Activated naive CD4-positive, alpha-beta T cell (primary cell): Measurements from ENCODE around the gene THEM4.
"Not testable (repeated sequence)": the region's sequence is repeated elsewhere in the genome, so short reads cannot be mapped to it uniquely, and the experiment has no call there.

Source experiments
- DNase-seq, 4 experiments: peaks; one replicate each; lab custom pipeline; 2025; lab: John Stamatoyannopoulos, UW

Gene THEM4

DNA sequence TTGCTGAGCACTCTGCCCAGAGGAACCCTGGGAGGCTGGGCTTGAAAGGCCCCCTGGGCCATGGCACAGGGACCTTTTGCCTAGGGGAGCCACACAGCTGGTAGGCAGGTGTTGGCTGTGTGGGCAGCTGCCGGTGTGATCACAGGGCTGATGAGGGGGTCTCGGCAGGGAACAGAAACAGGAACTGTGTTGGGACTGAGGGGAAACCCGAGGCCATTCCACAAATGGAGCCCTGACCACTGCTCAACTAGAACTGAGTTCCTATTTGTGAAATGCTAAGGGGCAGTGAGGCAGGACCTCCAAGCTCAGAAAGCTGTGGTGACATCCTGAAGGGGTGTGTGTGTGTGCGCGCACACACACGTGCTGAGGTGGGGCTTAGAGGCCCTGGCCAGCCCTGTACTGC lies 49.4 kb downstream of the THEM4 start:
- DNase-seq = no peak

DNA sequence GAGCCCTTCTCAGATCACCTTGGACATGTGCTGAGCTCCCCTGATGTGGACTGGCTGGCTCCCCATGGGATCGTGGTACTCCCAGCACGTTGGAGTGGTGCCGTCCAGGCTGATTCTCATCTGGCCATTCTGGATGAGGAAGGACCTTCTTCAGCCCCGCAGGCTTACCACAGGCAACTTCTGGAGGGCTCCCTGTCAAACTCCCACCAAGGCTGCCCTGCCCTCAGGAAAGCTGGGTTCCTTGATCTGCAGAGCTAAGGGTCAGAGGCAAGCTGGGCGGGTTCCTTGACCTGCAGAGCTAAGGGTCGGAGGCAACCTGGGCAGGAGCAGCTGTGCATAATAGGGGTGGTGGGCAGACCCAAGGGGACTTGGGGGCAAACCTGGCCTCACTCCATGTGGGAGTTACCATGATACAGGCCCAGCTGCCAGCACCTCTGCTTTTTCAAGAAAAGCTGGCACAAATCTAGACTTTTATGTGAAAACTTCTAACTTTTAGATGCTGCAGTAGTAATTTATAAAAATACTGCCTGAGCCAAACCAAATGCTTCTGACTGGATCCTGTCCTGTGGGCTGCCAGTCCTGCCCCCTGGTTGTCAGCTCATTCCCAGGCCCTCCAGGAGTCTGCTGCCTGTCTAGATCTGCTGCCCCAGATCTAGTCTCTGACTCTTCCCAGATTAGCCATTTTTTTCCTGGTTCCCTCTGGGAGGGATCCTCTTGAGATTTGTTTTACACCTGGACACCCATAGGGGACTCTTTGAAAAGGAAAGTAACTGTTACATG lies 50.2 kb downstream of the THEM4 start:
- no peak for DNase-seq

DNA sequence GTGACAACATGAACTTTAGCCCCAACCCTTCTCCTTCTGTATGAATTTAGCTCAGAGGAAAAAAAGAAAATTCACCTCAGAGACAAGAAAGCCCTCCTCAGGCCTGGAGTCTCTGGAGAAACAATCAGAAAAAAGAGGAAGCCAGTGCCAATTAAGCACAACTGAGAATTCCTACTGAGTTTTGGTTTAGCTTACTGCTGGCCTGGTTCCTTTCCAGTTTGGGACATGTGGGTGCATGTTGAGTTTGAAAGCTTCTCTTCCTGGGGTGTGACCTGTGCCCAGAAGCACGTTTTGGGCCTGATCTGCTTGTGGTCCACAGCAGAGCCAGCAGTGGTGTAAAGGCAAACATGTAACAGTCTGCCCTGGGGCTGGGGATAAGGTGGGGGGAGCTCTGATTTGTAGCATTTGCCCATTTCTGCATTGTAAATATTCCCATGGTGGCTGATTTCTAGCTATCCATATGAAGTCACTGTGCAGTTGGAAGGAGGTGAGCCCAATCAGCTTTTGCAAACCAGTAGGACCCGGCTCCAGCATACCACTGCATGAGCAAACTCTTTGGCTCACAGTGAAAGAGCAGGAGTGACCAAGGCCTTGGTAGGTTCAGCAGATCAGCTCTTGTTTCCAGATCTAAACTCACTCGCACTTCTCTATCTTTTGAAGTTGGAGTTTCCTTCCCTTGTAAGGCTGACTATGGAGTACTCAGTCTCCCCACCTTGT lies 51.1 kb downstream of the THEM4 start:
- no peak for DNase-seq

DNA sequence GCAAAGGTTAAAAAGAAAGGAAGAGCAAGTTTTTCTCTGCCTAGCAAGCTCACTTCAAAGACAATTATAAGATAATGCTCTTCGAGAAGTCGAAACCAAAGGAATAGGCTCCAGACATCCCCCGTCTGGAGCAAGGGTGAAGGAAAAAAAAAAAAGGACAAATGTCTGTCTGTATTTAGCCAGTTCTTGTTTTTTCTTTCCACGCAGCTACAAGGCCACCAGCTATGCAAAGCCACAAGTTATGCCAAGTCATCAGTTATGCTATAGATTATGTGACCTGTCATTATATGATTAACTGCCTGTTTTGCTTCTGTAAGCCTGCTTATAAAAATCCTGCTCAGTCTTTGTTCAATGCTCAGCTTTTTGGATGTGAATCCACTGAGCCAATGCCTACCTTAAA lies 53.4 kb downstream of the THEM4 start:
- no peak for DNase-seq

DNA sequence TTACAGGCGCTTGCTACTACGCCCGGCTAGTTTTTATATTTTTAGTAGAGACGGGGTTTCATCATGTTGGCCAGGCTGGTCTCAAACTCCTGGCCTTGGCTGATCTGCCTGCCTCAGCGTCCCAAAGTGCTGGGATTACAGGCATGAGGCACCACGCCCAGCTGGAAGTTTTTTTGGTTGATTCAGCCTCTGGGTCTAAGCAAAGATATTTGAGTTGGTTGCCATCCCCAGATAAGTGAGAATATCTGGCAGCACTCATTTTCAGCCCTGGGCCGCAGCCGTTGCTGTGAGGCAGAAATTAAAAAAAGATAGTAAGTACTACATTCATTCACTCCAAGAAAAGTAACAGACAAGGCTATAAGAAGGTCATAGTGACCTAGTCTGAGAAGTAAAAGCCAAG lies 53.8 kb downstream of the THEM4 start:
- DNase-seq = not testable (repeated sequence)

DNA sequence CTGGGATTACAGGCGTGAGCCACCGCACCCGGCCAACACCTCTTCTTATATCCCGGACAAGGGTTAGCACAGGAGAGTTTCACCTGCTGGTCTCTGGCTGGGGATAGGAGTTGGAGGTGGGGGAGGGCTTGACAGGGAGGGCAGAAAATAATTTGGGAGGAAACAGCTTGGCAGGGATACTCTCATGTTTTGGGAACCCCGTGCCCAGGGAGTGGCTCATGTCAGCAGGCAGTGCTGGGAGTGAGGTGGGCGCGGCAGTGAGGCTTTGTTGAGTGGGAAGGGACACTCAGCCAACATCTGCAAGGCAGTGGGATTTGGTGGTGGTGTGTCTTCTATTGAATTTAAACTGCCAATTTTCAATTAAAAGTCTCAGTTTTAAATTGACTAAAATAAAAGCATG lies 54.7 kb downstream of the THEM4 start:
- no peak for DNase-seq

DNA sequence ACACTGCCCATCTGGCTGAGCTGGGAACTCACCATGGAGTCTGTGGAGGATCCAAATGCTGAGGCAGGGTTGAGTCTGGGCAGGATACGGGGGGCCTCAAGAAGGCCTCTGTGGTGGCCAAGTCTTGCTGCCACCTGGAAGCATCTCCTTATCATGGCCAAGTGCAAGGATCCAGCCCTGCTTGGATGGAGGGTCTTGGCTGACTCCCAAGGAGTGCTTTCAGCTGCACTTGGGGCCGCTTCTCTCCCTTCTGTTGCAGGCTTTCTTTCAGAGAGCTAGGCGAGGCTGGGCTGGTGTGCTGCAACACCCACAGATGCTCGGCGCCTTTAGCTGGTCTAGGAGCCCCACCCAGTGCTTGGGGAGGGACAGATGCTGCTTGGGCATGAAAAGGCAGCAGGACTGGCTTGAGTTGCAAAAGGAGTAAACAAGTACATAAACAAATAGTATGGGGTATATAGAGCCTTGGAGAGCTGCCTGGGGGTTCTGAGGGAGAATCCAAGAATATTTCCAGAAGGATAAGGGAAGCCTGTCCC lies 55.8 kb downstream of the THEM4 start, which contains the start of gene THEM5:
Gene THEM5 (minus strand): TSS at position 302 of the 533 bp plus-strand sequence. CDS start 147 bp downstream, at position 155.
- DNase-seq = no peak

DNA sequence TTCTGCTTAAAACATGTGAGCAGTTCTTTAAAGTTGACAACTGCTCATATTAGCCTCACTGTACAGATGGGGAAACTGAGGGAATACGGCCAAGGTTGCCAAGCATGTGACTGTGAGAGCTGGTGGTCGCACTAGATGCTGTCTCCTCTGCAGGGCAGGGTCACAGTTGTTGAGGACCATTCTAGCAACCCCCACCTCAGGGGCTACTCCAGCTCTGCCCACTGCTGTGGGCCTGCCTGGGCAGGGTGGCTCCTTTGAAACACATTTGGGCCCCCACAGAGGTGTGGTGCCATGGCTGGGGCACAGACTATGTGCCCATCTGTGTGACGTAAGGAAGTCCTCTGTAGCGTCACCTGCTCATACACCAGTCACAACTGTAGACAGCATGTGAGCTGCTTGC lies 56.6 kb downstream of the THEM4 start:
- DNase-seq = no peak

DNA sequence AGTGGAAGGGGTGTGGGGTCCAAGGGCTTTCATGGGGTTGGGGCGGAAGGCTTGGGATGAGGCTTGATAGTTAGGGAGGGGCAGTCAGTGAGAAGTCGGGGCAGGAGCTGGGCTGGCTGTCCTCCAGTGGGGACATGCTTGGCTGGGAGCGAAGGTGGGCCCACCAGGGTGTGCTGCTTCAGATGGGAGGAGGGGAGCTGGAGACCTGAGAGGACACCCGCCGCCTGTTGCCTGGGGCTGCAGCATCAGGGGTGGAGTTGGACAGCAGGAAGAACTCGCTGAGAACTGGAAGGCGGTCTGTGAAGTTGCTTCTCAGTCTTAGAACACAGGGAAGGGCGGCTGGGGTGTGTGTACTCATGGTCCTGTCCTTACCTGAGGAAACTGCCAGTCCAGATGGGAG lies 57.4 kb downstream of the THEM4 start:
- no peak for DNase-seq

DNA sequence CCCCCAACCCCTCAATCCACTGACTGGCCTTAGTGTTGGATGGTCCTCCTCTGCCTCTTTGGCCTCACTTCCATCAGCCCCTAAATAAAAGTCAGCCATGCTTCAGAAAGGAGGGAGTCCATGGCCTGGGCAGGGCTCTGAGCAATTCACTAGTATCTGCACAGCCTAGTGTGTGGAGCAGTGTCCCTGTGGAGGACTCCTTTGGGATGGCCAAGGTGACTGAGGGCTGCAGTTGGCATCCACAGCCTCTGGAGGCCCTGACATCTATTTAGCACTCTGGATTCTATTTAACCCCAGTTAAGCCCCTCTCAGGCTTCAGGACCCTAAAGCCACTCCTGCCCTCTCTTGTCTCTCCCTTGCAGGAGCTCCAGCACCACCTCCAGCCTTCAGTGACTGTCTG lies 59.4 kb downstream of the THEM4 start:
- DNase-seq = no peak

DNA sequence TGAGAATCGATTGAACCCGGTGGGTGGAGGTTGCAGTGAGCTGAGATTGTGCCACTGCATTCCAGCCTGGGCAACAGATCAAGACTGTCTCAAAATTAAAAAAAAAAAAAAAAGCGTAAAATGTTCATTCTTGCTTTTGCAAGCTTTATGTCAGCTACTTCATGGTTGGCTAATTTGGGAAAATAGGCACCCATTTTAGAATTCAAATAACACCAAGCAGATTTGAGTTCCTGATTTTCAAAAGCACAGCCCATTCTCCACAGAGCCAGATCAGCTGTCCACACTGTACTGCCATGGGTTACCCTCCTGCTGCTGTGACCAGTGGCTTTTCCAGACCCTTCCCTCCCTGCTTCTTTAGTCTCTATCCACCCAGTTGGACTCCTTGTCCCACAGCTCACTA lies 60.2 kb downstream of the THEM4 start:
- no peak for DNase-seq

DNA sequence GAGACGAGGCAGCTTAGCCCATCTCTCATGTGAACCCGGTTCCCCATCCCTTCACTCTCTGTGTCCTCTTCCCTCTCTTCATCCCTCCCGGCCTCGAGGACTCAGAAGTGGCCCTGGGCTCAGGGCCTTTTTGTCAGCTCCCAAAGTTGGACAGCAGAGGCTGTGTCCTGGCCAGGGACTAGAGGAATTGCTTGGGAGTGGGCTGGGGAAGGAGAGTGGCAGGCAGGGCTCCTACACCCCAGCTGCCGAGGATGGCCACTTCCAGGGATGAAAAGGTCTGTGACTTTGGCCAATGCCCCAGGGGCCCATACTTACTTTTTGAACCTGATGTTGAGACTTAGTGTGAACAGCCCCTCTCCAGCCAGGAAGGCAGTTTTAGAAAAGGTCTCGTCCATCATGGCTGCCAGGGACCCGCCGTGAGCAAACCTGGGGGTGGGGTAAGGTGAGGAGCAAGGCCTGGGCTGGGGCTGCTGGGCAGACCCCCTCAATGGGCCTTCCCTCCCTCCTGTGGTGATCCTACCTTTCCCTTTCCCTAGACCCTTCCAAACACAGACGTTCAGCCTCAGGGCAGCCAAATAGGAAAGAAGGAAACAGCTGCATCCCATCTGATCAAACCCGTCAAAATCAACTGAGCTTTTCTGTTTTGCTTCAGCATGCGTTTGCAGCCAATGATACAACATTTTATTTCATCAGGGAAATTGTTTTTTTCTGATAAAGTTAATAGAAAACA lies 61.3 kb downstream of the THEM4 start:
- no peak for DNase-seq

DNA sequence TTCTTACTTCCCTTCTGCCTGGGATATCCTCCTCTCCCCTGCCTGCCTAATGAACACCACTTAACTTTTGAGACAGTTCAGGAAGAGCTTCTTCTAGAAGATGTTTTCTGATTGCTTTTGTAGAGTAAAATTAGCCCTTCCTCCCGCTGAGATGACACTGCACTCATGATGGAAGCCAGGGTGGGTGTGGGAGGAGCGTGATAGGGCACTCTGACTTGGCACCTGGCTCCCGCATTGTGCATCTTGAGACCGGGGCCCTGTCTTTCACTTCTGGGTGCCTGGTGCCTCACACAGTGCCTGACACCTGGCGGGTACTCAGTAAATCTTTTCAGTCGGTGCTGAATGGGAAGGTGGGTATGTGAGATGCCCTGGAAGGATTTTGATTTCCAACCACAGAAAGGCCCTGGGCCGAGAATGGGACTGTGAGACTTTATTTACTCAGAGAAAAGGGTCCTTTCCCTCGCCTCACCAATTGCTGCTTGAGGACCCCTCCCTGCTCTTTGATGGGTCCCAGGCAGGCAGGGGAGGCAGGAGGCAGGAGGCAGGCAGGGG lies 62.5 kb downstream of the THEM4 start:
- no peak for DNase-seq

DNA sequence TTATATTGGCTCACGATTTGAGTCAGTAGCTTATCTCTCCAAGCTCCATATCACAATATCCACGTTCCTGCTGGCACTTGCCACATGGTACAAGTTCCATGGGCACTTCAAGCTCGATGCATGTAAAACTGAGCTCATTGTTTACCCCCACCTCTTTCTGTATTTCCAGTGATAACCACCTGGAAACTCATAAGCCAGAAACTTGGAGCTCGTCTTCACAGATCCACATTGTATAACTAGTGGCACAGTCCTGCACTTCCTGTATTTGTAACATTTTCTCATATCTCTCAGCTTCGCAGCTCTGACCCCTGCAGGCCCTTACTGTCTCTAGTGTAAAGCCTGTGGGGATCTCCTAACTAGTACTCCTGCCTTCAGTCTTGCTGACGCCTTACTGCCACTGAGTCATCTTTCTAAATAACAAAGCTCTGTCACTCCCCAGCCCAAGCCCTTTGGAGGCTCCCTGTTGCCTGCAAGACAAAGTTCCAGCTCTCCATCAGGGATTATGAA lies 63.2 kb downstream of the THEM4 start:
- no peak for DNase-seq

DNA sequence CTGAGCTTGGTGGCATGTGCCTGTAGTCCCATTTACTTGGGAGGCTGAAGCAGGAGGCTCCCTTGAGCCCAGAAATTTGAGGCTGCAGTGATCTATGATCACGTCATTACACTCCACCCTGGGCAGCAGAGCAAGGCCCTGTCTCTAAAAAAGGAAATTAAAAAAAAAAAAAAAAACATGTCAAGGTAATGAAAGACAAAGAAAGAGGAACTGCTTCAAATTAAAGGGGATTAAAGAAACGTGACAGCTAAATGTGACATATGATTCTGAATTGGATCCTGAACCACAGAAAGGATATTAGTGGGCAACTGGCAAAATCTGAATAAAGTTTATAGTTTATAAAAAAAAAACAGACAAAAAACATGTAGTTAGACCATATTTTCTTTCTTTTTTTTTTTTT lies 65.9 kb downstream of the THEM4 start:
- no peak for DNase-seq

DNA sequence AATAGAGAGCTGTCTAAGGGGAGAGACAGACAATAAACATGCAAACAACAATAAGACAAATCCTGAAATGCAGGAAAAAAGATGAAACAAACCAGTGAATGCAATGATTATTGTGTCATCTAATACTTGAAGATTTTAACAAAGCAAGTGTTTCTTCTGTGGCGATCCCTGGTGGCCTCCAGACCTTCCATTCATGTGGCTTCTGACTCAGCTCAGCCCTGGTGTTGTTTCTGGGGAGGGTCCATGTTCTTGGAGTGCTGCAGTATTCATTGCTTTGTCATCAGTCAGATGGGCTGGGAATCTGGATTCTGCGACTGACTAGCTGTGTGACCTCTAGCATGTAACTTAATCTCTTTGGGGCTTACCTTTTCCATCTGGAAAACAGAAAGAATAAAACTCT lies 68.2 kb downstream of the THEM4 start:
- DNase-seq = no peak

DNA sequence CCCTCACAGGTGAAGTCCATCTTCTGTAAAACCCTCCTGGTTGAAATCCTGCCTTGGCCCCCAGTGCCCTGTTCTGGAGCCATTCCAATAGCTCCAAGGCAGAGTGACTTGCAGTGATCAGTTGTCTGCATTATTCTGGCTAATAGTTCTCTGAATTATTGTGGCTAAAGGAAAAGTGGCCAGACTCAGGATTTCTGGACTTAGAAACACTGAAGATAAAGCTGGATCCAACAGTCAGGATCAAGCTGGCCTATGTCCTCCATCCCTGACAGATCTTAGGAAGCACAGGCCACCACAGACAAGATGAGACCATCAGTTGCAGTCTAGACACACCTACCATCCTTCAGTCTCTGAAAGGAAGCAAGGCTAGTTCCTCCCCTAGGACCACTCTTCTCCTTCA lies 68.9 kb downstream of the THEM4 start:
- DNase-seq = no peak

DNA sequence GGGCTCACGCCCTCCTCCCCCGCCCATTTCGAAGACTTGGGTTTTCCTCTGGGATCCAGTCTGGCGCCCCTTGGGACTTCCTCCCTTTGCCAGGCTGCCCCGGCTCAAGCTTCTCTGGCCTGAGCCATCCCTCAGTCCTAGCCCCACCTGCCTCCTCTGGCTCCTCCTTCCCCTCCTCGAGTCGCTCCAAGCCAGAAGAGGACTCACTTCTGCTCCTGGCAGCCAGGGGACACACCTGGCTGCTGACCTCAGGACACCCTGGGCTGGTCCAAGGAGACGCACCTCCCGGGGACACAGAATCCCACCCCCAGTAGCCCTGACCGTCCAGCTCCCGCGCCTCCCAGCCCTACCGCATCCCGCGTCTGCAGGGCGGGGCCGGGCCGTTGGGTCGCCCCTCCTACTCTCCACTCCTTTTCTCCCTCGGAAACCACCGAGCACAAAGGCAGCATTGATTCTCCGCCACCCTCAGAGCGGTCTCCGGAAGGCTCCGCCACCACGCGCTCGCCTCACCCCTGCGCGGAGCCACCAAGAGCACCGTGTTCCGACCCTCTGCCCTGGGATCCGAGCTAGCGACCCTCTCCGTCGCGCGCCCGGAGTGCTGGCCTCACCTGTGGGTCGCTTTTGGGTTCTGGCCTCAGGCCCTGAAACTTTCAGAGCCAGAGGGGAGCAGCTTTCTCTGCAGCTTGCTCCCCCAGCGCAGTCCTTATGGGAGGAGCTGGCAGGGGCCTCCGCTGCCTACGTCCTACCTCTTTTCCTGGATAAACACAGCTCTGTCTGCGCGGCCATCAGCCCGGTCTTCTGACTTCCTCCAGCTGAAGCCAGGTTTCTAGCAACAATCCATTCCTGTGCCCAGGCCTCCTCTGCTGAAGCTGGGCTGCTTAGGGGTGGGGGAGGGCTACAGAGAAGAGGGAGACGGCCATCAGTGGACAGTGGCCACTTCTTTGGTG lies 69.6 kb downstream of the THEM4 start, which contains the start of gene C2CD4D:
Gene C2CD4D (minus strand): TSS at position 364 of the 947 bp plus-strand sequence. CDS start 831 bp downstream, outside the sequence.
- DNase-seq = peak in 3 of 4 experiments; percentile 20 to 41 (median 35)

DNA sequence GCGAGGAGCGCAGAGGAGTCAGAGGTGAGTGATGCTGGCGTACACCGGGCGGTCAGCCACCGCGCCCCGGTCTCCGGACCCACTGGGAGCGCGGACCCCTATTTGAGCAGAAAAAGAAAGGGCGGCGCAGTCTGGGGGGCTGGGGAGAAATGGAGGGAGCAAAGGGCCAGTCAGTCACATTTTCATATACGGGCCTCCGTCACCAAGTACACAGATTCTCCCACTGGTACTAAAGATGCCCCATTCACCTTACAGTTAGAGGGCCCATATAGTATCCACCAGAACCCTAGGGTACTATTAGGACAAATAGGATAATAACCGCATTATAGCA lies 70.3 kb downstream of the THEM4 start:
- no peak for DNase-seq

DNA sequence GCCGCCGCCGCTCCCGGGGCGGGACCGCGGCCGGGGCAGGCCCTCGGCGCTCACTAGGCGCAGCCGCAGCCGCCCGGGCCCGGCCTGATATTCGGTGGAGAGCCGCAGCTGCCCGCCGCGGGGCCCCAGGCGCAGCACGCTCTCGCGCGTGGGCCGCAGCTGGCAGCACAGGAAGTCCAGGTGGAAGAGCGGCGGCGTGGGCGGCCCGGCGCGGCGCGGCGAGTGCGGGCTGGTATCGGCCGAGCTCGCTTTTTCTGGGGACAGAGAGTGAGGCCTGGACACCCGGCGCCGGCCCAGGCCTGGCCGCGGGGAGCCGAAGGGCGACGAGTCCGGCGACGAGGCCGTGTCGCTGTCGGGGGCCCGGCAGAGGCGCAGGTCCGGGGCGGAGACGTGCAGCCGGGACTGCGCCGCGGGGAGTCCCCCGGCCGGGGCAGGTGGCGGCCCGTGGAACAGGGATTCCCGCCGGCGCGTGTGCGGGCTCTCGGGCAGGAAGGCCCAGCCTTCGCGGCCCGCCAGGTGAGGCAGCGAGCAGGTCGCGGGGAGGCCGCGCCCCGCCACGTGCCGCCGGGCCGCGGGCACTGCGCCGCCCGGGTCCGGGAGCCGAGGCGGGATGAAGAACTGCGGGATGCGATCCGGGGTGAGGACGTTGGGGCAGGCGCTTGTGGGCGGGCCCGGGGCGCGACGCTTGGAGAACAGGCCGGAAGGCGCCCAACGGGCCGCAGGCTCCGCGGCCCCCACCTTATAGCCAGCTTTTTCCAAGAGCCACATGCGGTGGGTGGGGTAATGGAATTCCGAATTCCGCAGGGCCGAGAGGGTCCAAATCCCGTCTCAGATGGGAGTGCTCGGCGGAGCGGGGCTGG lies 70.9 kb downstream of the THEM4 start:
- DNase-seq = no peak
